ENCODE data around the gene PRKCA.
"Not testable (repeated sequence)": the region's sequence is repeated elsewhere in the genome, so short reads cannot be mapped to it uniquely, and the experiment has no call there.

PRKCA gene

DNA sequence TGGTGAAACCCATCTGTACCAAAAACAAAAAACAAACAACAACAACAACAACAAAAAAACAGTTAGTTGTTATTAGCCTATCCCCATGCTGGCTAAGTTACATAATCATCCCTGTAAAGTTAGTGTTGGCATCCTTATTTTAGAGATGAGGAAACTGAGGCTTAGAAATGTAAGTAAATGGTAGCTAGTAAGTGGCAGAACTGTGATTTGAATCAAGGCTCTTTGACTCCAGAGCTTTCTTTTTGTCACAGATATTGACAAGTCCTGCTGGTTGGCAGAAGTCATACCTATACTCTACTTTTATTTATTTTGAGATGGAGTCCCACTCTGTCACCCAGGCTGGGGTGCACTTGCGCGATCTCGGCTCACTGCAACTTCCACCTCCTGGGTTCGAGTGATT, 42.1 kb downstream of the PRKCA start:
- DNase-seq (ENCODE audit: low read depth) = no peak
- TF ChIP-seq, protein P1, sequence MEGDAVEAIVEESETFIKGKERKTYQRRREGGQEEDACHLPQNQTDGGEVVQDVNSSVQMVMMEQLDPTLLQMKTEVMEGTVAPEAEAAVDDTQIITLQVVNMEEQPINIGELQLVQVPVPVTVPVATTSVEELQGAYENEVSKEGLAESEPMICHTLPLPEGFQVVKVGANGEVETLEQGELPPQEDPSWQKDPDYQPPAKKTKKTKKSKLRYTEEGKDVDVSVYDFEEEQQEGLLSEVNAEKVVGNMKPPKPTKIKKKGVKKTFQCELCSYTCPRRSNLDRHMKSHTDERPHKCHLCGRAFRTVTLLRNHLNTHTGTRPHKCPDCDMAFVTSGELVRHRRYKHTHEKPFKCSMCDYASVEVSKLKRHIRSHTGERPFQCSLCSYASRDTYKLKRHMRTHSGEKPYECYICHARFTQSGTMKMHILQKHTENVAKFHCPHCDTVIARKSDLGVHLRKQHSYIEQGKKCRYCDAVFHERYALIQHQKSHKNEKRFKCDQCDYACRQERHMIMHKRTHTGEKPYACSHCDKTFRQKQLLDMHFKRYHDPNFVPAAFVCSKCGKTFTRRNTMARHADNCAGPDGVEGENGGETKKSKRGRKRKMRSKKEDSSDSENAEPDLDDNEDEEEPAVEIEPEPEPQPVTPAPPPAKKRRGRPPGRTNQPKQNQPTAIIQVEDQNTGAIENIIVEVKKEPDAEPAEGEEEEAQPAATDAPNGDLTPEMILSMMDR (IDR thresholded peaks at IDR 0.05; ENCODE audit: low read depth, low read length, missing control alignments) = no peak
- H3K4me3 ChIP-seq (ENCODE audit: low read depth, low read length) = no peak overlapping the region

DNA sequence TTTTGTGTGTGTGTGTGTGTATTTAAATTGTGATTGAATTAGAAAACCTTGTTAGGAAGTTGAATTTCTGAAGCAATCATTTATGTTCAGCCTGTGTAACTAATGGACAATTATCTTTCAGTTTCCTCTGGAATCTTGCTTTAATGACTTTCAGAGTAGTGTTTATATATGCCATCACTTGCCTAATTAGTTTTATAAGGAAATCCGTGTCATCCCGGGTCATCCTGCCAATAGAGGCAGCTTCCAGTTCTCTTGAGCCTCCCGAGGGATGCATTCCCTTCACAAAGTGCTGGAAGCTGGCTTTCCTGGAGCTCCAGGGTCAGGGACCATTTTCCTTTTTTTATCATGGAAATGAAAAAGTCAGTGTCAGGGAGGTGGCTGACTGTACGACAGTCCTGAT, 42.9 kb downstream of the PRKCA start:
- no peak overlapping the region for H3K4me3 ChIP-seq (ENCODE audit: low read depth, low read length)
- TF ChIP-seq, protein P1 (IDR thresholded peaks at IDR 0.05; ENCODE audit: low read depth, low read length, missing control alignments) = no peak
- no peak for DNase-seq (ENCODE audit: low read depth)

DNA sequence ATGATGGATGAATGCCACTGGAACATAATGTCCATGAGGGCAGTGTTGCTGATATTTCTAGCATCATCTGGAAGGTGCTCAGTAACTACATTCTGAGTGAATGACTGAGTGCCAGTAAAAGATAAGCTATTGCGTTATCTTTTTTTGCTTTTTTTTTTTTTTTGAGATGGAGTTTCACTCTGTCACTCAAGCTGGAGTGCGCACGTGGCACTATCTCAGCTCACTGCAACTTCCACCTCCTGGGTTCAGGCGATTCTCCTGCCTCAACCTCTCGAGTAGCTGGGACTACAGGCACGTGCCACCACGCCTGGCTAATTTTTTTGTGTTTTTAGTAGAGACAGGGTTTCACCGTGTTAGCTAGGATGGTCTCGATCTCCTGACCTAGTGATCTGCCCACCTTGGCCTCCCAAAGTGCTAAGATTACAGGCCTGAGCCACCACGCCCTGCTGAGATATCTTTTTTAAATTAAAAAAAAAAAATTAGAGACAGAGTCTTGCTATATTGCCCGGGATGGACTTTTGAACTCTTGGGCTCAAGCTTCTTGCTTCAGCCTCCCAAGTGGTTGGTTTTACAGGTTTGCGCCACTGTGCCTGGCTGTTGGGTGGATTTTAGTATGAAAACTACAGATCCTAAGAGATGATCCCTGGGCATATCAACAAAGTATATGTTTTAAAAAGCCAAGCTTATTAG, 43.7 kb downstream of the PRKCA start:
- DNase-seq (ENCODE audit: low read depth); H3K4me3 ChIP-seq (ENCODE audit: low read depth, low read length): not testable (repeated sequence)

DNA sequence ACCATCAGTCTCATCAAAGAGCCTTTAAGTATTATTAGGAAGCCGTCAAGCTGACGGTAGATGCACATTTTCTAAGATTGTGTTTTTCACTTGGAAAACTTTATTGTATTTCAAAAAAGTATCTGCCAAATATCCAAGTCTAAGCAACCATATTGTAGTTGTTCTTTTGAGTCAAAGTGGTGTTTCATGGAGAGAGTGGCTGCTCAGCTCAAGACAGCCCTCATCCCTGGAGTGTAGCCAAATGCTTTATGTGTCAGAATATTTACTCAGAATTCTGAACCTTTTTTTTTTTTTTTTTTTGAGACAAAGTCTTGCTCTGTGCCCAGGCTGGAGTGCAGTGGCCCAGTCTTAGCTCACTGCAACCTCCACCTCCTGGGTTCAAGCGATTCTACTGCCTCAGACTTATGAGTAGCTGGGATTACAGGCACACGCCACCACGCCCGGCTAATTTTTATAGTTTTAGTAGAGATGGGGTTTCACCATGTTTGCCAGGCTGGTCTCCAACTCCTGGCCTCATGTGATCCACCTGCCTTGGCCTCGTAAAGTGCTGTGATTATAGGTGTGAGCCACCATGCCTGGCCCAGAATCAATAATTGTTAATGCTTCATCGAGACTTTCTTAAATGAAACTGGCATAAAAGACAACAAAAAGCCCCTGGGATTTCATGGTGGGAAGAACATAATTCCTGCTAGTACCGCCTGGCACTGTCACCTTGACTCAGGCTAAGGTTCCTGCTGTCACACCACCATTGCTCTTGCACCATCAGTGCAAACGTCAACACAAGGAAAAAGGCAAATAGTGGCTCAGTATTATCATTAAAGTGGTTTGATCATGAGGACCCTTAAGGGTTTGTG, 45.5 kb downstream of the PRKCA start:
- DNase-seq (ENCODE audit: low read depth) = no peak
- TF ChIP-seq, protein P1 (IDR thresholded peaks at IDR 0.05; ENCODE audit: low read depth, low read length, missing control alignments) = no peak

DNA sequence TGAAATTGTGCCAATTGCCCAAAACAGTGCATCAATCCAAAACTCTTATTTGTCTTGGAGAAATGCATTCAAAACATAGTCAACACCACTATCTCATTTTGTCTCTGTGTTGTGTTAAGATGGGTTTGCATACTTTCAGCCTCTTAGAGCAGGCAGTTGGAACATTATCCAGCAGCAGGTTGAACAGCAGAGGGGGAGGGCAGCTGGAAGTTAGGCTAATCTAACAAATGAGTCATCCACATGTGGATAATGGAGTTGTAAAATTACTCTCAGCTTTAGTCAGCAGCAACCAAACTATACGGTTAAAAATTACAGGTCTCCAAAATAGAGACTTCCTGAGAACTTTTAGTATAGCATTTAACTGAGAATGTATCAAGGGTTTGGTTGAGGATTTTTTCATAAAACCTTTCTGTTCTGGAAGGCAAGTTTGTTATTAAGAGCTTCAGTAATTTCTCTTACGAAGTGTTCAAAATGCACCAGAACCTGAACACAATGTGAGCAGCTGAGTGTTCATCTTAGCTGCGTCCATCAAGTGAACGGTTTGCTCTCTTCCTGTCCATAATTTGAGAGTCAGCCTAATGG, 46.3 kb downstream of the PRKCA start:
- no peak overlapping the region for H3K4me3 ChIP-seq (ENCODE audit: low read depth, low read length)
- no peak for DNase-seq (ENCODE audit: low read depth)
- TF ChIP-seq, protein P1 (IDR thresholded peaks at IDR 0.05; ENCODE audit: low read depth, low read length, missing control alignments) = no peak

More for the DNA sequence above, 45.5 kb downstream of the PRKCA start:
- H3K4me3 ChIP-seq (ENCODE audit: low read depth, low read length) = no peak overlapping the region

DNA sequence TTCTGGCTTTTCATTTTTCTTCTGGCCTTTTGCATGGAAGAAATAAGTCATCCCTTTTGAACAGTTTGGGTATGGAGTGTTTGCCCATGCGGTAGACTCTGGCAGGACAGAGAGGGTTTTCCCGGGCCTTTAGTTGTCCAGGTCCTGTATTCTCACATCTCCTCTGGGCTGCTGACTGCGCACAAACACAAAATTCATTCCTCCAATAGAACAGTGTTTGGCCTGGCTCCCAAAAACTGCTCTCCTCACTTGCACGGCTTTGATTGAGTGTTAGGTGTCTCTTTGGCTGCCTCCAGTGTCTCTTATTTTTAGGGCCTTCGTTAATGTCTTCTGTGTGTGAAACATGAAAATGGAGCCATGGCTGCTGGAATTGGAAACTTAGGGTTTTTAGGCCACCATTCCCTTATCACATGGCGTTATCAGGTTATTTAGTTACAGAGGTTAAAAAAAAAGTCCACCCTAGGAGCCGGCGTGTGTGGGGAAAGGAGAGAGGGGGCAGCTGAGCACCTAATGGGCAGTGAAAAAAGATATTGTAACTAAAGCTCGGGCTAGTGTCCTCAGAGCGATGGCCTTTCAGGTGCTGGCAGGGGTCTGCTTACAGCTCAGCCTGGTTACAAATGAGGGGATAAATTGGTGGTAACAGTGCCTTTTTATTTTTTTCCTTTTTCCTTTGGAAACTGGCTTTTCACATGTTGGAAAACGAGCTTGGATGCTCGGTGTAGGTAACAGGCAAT, 47.3 kb downstream of the PRKCA start:
- H3K4me3 ChIP-seq (ENCODE audit: low read depth, low read length) = no peak overlapping the region
- TF ChIP-seq, protein P1 (IDR thresholded peaks at IDR 0.05; ENCODE audit: low read depth, low read length, missing control alignments) = no peak
- no peak for DNase-seq (ENCODE audit: low read depth)

DNA sequence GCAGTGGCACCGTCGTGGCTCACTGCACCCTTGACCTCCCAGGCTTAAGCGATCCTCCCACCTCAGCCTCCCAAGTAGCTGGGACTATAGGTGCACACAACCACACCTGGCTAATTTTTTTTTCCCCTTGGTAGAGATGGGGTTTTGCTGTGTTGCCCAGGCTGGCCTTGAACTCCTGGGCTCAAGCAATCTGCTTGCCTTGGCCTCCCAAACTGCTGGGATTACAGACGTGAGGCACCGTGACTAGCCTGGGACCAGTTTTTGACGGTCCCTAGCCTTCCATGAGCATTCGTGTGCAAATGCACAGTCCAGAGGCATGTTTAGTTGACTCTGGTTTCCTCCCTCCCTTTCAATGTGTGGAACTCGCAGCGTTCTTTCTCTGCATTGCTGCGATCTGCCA, 48.2 kb downstream of the PRKCA start:
- H3K4me3 ChIP-seq (ENCODE audit: low read depth, low read length); DNase-seq (ENCODE audit: low read depth): not testable (repeated sequence)

Measured in GM12864 (cell line).